LNCaP clone FGC (cell line): ENCODE measurements around the gene RGS7.
"Not testable (repeated sequence)": the region's sequence is repeated elsewhere in the genome, so short reads cannot be mapped to it uniquely, and the experiment has no call there.

Experiments
- DNase-seq: peaks from one replicate; pipeline ENCODE4 v3.0.0-alpha.2; 2011; ENCODE audit warnings: low read depth
- H3K4me3 ChIP-seq: 2 replicates; pipeline ENCODE4 v1.5.1; 2011; ENCODE audit warnings: mild to moderate bottlenecking, low read depth, low read length, control low read depth
- CTCF ChIP-seq: IDR thresholded peaks from 2 replicates; pipeline ENCODE4 v1.5.1; 2012; ENCODE audit warnings: mild to moderate bottlenecking; ENCODE audit not compliant: control insufficient read depth, insufficient read depth; ENCODE audit errors: extremely low read depth

Gene RGS7

DNA sequence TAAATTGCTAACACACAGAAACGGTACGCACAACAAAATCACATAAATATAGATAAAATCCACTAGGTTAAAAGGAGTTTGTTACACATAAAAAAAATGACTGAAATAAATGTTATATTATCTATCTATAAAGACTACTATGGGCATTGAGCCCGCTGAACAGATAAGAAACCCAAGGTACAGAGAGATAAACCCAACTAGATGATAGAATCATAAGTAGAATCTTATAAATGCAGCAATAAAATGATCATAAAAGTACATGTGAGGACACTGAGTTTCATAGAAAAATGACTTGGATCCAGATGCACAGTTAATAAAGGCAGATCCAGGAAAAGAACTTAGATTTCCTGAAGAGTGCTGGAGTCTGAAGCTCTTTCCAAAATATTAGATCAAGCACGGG lies 128.7 kb downstream of the RGS7 start:
- no peak overlapping the region for H3K4me3 ChIP-seq
- no peak for DNase-seq
- no peak for TF ChIP-seq CTCF

DNA sequence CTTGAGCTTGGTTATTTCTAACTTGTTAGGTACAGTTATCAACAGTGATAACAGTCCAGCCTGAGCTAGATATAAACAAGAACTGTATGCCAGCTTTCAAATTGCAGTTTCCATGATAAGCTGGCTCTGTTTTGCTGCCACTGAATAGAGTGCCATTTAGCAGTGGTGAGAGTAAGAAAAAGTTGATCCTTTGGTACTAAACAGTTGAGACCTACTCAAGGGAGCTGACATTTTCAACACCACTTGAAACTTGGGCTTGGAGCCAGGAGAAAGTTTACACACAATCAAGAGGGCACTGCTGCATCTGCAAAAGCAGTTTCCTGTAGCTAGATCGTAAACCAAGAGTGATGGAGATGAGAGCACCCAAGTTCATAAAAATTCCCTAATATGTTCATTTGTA lies 131.3 kb downstream of the RGS7 start:
- H3K4me3 ChIP-seq, result no peak overlapping the region
- DNase-seq, result no peak
- no peak for TF ChIP-seq CTCF

DNA sequence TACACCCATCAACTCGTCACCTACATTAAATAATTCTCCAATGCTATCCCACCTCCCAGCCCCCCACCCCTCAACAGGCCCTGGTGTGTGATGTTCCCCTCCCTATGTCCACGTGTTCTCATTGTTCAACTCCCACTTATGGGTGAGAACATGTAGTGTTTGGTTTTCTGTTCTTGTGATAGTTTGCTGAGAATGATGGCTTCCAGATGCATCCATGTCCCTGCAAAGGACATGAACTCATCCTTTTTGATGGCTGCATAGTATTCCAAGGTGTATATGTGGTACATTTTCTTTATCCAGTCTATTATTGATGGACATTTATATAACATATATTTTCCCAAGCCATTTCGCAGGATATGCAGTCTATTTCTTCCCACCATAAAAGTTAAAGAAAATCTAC lies 132.8 kb downstream of the RGS7 start:
- H3K4me3 ChIP-seq, DNase-seq: not testable (repeated sequence)

DNA sequence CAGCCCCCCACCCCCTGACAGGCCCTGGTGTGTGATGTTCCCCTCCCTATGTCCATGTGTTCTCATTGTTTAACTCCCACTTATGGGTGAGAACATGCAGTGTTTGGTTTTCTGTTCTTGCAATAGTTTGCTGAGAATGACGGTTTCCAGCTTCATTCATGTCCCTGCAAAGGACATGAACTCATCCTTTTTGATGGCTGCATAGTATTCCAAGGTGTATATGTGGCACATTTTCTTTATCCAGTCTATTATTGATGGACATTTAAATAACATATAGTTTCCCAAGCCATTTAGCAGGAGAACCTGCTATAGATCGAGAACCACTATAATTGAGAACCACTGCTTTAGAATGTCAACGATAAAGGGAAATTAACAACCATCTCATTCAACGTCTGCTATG lies 134.2 kb downstream of the RGS7 start:
- not testable (repeated sequence) for H3K4me3 ChIP-seq, DNase-seq

GRCh38 chr1:241221319-241221718 lies 135.7 kb downstream of the RGS7 start:
- TF ChIP-seq CTCF, result no peak

DNA sequence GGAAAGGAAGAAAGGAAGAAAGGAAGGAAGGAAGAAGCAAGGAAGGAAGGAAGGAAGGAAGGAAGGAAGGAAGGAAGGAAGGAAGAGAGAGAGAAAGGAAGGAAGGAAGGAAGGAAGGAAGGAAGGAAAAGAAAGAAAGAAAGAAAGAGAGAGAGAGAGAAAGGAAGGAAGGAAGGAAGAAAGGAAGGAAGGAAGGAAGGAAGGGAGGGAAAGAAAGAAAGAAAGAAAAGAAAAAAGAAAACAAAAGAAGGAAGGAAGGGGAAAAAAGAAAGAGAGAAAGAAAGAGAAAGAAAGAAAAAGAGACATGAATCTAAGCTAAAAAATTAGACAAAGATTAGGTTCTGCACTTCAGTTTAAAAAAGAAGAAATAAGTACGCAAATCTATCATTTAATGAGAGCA lies 136.1 kb downstream of the RGS7 start:
- not testable (repeated sequence) for H3K4me3 ChIP-seq, DNase-seq

More at GRCh38 chr1:241221319-241221718, 135.7 kb downstream of the RGS7 start:
- H3K4me3 ChIP-seq, result no peak overlapping the region
- no peak for DNase-seq

- TF ChIP-seq CTCF, result no peak
- DNase-seq, result no peak
- no peak overlapping the region for H3K4me3 ChIP-seq
Observed at GRCh38 chr1:241219449-241219848, 137.6 kb downstream of the RGS7 start.

- no peak for TF ChIP-seq CTCF
- DNase-seq, result no peak
- no peak overlapping the region for H3K4me3 ChIP-seq
Observed at GRCh38 chr1:241217516-241217915, 139.5 kb downstream of the RGS7 start.

DNA sequence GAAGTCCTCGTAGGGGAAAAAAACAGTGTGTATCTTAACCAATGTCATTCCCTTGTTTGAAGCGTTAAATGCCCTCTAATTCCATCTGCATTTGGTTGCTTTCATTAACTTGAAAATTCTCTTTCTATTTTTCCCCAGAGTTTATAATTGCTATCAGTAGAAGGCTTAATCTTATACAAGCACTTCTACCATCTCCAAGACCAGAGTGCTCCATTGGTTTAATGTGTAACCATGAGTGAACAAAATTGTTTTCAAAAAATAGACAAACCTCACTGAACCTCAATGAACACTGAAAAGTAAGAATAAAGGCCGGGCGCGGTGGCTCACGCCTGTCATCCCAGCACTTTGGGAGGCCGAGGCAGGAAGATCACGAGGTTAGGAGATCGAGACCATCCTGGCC lies 141.3 kb downstream of the RGS7 start:
- no peak for DNase-seq
- no peak overlapping the region for H3K4me3 ChIP-seq
- no peak for TF ChIP-seq CTCF
